CD4-positive, alpha-beta T cell treated with Interleukin-6 at 100 ng/mL for 8 hours (primary cell): ENCODE data around the gene VPREB1.
"Not testable (repeated sequence)": the region's sequence is repeated elsewhere in the genome, so short reads cannot be mapped to it uniquely, and the experiment has no call there.

Experiments
- DNase-seq: peaks from one replicate; pipeline ENCODE4 v3.0.0-alpha.2; 2020; ENCODE audit warnings: mixed read lengths, low spot score

The VPREB1 gene, protein sequence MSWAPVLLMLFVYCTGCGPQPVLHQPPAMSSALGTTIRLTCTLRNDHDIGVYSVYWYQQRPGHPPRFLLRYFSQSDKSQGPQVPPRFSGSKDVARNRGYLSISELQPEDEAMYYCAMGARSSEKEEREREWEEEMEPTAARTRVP

DNA sequence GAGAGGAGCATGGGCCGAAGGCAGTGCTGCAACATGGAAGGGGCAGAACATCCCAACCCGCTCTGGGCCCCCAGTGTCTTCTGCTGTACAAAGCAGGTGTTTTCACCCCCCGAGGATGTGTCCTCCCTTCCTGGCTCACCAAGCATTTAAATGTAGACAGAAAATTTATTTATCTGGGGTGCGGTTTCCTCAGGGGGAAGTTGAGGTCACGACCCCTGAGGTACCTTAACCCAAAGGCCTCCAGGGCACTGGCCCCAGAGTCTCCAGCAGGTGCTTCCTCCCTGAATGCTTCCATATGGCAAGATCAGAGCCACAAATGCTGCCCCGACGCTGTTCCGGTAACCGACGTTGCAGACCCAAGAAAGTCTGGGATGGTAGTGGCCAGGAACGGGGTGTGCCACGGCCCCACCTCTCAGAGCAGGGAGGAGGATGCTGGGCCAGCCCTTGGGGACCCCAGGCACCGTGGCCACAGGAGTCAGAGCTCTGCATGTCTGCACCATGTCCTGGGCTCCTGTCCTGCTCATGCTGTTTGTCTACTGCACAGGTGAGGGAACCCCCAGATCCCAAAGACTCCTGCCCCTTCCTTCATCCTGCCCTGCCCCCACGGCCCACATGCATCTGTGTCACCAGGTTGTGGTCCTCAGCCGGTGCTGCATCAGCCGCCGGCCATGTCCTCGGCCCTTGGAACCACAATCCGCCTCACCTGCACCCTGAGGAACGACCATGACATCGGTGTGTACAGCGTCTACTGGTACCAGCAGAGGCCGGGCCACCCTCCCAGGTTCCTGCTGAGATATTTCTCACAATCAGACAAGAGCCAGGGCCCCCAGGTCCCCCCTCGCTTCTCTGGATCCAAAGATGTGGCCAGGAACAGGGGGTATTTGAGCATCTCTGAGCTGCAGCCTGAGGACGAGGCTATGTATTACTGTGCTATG, at the start of gene VPREB1:
VPREB1 (plus strand) TSS at position 471 of the 935 bp plus-strand sequence; CDS start at position 499, 28 bp downstream.
- DNase-seq = no peak

DNA sequence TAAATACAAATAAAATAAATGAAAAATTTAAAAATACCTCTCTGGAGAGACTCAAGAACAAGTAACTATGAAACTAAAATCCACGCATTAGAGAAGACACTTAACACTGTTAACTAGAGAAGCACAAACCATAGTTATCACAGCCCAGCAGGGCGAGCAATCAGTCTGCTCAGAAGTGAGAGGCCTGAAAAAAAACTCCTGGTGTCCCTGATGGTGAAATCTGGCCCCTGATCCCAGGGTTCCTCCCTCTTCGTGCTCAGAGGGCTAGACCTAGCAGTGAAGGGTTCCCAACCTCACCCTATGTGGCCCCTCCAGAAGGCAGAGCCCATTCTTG, 49.7 kb upstream of the VPREB1 start:
- DNase-seq = no peak

DNA sequence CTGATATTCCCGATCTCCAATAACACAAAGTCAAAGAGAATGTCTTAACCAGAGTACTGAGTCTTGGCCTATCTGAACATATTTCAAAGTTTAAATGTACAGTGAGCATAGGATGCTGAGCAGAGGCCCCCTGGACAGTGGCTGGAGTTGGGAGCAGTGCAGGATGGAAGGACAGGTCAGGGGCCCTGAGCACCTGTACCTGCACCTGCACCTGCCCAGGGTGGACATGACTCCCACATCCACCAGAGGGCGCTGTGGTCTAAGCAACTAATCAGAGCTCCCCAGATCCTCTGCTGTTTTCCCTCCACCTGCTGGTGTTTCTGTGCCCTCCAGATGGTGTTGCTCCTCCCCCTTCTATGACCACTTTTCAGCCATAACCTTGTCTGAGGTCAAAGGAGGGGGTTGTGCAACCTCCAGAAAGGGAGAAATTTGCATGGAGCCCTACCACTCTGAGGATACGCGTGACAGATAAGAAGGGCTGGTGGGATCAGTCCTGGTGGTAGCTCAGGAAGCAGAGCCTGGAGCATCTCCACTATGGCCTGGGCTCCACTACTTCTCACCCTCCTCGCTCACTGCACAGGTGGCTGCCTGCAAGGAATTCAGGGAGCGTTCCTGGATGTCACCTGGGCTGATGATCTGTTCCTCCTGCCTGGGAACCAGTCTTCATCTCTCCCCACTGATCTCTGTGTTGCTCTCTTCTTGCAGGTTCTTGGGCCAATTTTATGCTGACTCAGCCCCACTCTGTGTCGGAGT, 49.1 kb upstream of the VPREB1 start:
- peak; percentile 75 for DNase-seq

DNA sequence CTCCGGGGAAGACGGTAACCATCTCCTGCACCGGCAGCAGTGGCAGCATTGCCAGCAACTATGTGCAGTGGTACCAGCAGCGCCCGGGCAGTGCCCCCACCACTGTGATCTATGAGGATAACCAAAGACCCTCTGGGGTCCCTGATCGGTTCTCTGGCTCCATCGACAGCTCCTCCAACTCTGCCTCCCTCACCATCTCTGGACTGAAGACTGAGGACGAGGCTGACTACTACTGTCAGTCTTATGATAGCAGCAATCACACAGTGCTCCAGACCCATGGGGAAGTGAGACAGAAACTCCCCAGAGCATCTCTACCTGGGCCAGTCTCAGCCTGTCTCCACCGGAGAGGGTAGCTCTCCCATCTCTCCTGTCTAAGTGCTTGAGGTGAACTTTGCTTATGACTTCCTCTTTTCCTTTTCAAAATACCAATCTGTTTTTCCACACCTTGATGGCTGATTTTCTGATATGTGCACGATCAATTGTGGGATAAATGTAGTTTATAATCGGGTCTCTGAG, 48.5 kb upstream of the VPREB1 start:
- no peak for DNase-seq

DNA sequence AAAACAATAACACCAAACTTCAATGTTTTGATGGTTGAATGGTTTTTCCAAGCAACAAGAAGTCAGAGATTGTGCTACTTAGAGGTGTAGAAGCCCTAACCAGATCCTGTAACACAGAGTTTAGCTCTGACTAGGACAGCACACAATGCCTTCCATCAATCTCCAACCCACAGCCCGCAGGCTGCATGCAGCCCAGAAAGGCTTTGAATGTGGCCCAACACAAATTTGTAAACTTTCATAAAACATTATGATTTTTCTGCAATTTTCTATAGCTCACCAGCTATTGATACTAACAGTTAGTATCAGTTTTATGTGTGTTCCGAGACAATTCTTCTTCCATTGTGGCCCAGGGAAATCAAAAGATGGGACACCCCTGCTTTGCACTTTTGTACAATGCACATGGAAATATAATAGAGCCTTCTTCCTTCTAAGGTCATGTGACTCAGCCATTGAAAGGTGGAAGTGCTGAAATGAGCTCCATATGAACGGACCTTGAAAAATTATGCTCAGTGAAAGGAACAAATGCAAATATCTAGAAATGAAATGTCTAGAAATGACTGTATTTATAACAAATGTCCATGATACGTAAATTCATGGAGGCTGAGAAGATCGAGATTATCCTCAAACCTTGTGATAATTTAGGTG, 47.6 kb upstream of the VPREB1 start:
- DNase-seq = no peak

DNA sequence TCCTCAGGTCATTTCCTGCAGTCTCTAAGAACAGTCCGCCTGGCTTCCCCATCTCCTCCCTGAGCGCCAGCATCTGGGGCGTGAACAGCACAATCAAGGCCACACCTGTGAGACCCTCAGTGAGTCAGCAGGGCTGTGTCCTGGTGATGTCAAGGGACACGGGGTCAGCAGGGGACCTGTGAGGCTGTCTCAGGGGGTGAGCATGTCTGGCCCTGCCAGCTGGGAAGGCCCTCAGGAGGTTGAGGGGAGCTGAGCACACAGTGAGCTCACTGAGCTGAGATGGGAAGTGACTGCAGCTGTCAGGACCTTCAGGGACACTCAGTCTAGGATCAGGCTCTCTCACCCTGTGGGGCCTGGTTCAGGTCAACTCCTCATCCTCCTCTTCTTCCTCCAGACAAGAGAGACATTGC, 46.6 kb upstream of the VPREB1 start:
- DNase-seq = no peak

DNA sequence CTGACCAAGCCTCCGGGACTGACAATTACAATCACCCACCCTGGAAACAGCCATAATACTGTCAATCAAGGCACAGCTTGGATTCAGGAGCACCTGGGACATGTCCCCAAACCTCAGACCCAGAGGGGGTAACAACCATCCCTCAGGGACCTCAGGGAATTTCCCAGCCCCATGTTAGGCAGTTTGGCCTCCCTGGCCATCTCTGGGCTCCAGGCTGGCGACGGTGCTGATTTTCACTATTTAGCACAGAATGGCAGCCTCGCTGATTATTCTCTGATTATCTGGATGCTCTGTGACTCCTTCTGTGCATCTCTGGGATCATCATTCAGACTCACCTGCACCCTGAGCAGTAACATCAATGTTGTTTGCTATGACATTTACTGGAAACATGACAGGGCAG, 45.8 kb upstream of the VPREB1 start:
- no peak for DNase-seq

DNA sequence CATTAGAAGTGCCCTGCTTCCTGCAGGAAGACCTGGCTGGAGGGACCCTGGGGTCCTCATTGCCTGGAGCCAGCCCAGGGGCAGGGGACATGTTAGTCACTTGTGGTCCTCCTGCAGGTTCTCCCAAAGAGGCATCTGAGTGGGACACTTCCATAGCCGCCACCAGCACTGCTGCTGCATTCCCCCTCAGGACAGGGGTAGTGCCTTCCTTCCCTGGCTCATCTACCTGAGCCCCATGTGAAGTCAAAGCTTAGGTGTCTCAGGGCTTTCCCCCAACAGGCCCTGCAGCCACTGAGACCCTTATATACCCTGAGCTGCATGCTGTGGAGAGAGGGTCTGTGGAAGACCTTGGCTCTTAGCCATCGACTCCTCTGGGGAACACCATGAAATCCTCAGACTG, 45.0 kb upstream of the VPREB1 start:
- DNase-seq = no peak

DNA sequence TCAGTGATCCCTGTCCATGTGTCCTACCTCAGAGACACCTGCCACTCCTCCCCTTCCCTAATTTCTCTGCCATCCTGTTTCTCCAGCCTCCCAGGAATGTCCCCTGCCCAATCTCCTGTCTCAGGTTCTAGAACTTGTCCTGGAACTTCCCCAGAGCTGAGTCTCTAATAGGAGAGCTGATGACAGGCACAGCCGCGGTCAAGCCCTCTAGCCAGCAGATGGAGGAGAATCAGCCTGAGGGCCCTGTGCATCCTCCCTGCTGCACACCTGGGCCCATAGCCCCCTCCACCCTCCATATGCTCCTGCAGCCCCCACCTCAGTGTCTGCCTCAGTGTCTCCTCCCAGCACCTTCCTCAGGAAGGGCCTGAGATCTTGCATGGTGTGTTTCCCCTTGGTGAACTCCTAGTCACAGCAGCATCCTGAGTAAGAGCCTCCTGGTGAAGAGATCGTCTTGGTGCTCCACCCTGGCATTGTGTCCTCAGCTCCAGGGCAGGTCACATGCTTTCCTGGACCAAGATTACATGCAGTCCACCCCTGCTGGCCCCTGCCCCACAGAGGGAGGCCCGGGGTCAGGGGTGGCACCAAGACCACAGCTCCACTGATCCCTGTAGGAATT, 43.9 kb upstream of the VPREB1 start:
- no peak for DNase-seq

DNA sequence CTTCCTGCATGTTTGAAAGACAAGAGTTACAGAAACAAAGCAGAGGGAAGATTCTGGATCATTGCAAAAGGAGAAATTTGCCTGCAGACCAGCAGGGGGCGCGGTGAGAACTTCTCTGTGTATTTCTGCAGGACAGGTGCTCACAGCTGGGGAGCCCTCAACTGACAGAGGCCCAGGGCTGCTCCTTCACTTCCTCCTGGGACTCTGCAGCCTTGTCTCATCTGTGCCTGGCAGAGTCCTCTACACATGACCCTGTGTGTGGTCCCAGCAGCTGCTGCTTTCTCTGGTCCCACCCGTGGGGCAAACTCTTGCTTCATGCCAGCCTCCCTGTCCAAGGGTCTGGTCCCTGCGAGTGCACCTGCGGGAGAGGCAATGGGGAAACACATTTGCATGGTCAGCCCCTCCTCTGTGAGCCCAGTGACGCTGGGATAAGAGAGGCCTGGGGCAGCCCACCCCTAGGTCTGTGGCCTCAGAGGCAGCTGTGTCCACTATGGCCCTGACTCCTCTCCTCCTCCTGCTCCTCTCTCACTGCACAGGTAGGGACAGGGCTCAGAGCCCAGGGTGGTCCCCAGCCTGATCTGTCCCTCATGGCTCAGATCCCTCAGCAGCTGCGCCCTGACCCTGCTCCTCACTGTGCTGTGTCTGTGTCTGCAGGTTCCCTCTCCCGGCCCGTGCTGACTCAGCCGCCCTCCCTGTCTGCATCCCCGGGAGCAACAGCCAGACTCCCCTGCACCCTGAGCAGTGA, 43.2 kb upstream of the VPREB1 start:
- no peak for DNase-seq

DNA sequence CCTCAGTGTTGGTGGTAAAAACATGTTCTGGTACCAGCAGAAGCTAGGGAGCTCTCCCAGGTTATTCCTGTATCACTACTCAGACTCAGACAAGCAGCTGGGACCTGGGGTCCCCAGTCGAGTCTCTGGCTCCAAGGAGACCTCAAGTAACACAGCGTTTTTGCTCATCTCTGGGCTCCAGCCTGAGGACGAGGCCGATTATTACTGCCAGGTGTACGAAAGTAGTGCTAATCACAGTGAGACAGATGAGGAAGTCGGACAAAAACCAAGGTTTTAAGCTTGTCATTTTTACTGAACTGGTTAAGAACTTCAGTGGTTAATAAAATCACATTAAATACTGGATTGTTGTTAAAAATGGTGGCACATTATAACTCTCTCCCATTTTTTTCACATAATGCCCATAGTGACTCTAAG, 42.6 kb upstream of the VPREB1 start:
- DNase-seq = no peak

DNA sequence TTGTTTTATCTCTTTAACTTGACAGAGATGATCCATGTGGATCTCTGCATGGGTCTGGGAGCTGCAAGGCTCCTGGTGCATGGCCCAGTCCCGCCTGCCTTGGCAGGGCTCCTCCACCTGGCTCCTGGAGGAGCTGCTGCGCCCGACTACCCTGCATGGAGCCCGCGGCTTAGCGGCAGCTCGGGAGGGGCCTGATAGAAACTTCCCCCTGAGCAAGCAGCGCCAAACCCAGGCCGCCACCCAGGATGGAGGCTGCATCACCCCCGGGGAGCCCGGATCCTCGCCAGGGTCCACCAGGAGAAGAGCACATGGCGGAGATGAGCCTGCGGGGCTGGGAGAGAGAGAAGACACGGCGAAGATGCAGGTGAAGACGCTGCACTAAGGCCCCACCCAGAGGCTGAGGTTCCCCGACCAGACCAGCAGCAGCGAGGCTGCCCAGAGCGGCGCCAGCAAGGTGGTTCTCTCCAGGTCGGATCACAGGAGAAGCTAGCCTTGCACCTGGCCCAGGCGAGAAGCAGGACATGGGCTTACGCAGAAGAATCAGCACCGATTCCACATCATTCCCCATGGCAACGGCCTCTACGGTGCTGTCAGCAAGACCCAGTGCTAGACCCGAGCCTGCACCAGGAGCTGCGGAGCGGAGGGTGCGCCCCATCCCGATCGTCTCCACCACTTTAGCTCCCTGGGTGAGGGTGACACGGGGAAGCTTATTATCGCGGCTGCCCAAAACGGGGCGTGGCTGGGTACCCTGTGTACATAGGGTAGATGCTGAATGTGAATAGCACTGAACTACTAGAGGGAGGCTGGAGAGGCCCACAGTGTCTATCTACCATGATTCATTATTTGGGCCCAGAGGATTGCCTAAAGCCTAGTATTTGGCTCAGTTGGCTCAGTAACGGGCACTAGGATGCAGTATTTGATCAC, 41.3 kb upstream of the VPREB1 start:
- no peak for DNase-seq

DNA sequence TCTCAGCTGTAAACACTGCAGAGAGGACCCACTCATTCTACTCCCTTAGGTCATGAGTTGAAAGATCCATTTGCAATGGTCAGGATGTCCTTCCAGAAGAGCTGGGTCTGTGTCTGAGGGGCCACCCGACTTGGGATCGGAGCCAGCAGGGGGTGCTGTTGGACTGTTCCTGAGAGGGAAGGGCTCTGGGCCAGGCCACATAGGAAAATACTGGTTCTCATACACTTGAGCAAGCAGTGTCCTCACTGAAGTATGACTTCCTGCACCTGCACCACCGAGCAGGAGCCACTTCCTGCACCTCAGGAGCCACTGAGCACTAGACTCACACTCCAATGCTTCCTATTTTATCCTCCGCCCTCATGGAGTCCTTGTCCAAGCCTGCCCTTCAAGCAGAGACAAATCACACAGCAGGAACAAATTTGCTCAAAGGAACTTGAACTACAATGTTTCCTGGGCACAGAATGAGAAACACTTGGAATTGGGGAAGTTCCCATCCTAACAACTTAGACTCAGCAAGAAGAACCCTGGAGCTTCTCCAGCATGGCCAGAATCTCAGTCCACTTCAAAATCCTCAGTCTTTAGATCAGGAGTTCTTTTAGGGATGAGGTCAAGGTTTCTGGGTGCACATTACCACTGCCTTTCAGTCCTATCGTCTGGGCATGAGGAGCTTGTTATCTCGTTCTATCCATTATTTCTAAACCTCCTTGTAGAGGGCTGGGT, 36.6 kb upstream of the VPREB1 start:
- DNase-seq = peak; percentile 79

DNA sequence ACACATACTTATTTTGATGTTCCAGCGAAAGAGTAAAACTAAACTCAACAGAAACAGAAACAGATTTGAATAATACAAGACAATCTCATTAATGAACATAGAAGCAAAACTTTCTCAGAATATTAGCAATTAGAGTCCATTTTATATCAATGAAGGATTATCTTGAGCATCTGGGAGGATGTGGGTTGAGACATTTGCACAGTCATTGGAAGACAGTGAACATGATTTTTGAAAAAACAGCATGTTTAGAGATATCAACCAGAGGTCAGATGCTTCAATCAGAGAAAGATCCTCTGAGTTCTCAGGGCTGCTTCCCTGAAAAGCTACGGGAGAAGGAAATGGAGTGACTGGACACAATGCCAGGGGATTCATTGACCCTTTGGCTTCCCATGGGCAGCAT, 35.9 kb upstream of the VPREB1 start:
- DNase-seq = no peak

DNA sequence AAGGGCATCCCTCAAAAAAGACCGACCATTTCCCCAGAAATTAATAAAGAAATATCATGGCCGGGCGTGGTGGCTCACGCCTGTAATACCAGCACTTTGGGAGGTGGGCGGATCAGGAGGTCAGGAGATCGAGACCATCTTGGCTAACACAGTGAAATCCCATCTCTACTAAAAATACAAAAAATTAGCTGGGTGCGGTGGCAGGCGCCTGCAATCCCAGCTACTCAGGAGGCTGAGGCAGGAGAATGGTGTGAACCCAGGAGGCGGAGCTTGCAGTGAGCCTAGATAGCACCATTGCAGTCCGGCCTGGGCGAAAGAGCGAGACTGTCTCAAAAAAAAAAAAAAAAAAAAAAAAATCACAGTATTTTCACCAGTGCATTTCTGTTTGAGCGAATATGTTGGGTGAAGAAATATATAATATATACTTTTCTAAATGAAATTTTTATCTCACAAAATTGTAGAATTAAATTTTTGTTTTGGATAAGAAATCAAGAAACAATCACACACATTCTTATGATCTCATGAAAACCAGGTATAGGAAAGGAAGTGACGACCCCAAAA, 35.4 kb upstream of the VPREB1 start:
- not testable (repeated sequence) for DNase-seq

DNA sequence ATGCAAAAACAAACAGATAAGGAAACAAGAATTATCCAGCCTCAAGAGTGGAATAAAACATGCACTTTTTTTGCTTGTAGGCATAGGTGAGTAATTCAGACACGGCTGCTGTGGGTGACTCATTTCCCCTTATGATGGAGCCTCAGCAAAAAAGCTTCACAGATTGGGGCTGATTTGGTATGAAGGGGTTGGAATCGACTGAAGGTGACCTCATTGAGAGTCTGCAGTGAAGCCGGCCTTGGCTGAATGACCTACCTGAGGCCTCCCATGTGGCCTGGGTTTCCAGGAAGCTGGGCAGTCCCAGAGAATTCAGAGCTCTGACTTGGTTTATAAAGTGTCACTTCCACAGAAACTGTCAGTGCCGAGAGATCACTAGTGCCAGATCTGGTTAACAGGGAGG, 34.2 kb upstream of the VPREB1 start:
- DNase-seq = peak; percentile 53

DNA sequence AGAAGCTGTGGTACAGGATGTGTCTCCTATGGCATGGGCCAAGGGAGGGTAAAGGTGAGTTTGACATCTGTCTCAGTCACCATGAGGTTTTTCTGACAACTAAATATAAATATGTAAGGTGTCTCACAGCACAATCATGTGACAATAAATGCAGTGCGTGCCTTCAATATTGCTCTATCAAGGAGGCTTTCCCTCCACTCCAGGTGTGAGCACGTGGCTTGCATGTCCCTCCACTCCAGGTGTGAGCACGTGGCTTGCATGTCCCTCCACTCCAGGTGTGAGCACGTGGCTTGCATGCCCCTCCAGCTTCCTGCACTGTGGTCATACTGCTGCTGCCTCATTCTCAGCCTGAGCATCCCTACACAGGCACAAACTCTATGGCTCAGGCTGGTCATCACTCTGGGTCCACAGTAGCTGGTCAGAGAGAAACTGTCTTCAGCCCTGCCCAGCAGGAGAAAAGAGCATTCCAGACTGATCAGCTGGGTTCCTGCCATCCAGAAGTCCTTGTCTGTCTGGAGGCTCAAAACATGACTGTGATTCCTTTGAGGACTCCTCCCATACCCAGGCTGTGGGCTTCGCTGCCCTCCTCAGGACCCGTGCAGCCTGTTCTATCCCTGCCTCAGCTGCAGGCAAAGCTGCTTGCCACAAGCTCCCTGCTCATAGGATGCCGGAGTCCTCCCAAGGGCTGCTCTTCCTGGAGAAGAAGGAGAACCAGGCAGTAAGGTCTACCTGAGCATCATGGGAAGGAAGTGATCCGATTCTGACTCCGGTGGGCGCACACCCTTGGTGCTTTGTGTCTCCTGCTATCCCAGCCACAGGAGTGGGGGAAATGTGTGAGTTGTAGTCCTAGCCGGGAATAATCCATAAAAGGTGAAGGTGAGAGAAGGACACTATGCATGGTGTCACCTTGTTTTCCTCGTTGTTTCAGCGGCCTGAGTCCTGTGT, 33.4 kb upstream of the VPREB1 start:
- DNase-seq = no peak

DNA sequence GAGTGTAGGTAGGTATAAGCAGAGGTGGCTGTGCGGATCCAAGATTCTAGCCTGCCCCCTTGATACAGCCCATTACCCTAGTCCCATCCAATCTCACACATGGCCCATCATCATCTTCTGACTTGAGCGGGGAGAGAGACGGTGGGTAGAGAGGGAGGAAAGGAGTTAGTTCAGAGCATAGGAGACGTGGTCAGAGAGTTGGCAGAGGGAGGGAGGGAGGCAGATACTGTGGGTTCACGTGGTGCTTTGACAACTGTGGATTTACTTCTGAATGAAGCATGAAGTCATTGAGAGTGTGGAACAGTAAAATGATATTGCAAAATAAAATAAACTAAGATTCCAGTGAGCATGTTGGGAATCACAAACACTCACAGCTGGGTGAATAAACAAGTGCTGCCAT, 31.4 kb upstream of the VPREB1 start:
- no peak for DNase-seq
